Measurements from ENCODE around the gene SCAF4.

SCAF4 gene

DNA sequence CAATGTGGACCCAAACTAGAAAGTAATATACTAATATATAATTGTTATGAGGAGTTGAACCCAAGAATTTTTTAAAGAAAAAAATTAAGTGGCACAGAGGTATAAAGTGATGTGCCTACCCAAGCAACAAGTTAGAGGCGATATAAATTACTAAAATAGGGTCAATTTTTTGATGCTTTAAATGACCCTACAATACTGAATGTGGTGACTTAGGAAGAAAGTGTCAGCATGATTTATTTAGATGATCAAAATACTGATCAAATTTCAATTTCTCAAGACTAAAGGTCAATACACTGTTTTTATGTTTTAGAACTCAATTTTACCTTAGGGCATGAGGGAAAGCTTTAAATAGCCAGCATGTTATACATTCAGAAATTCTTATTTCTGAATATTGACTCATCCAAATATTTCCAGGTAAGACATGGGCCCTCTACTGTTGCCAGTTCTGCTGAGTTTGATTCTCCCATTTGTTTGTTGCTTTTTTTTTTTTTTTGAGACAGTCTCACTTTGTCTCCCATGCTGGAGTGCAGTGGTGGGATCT lies 20.1 kb downstream of the SCAF4 start:
- no peak for TF ChIP-seq EP300 (IDR thresholded peaks at IDR 0.05; ENCODE audit: borderline replicate concordance)
- no peak for TF ChIP-seq CREB1 (IDR thresholded peaks at IDR 0.05; ENCODE audit: low read depth)
- TF ChIP-seq, protein P1, sequence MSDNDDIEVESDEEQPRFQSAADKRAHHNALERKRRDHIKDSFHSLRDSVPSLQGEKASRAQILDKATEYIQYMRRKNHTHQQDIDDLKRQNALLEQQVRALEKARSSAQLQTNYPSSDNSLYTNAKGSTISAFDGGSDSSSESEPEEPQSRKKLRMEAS (IDR thresholded peaks at IDR 0.05), result no peak
- no peak for TF ChIP-seq YY1 (IDR thresholded peaks at IDR 0.05; ENCODE audit: low read depth)
- TF ChIP-seq TAF1 (IDR thresholded peaks at IDR 0.05; ENCODE audit: low read depth), result no peak
- TF ChIP-seq FOXM1 (IDR thresholded peaks at IDR 0.05; ENCODE audit: borderline replicate concordance, low read depth), result no peak
- no peak for TF ChIP-seq CEBPB (IDR thresholded peaks at IDR 0.05)

DNA sequence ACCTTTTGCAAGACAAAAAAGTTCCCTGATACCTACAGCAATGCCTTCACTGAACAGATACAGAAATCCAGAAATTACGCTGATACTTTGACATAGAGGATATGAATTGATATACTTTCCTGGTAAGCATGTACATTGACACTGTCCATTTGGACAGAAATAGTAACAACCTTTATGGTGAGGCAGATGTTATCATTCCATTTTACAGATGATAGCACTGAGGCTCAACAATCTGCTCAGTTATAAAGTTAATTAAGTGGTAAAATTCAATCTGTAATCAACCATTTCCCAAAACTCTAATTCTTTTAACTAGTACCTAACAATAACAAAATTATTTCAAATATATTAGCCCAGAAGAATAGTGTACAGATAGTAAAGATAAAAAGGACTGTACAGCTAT lies 20.6 kb downstream of the SCAF4 start:
- TF ChIP-seq, protein P1 (IDR thresholded peaks at IDR 0.05), result no peak
- TF ChIP-seq CEBPB (IDR thresholded peaks at IDR 0.05), result no peak
- TF ChIP-seq ZBTB7A (IDR thresholded peaks at IDR 0.05; ENCODE audit: low read depth), result no peak
- TF ChIP-seq, protein P2, sequence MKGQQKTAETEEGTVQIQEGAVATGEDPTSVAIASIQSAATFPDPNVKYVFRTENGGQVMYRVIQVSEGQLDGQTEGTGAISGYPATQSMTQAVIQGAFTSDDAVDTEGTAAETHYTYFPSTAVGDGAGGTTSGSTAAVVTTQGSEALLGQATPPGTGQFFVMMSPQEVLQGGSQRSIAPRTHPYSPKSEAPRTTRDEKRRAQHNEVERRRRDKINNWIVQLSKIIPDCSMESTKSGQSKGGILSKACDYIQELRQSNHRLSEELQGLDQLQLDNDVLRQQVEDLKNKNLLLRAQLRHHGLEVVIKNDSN (IDR thresholded peaks at IDR 0.05), result no peak
- TF ChIP-seq TAF1 (IDR thresholded peaks at IDR 0.05; ENCODE audit: low read depth), result no peak
- no peak for TF ChIP-seq NFIC (IDR thresholded peaks at IDR 0.05)
- TF ChIP-seq EP300 (IDR thresholded peaks at IDR 0.05; ENCODE audit: borderline replicate concordance), result no peak
- no peak for TF ChIP-seq YY1 (IDR thresholded peaks at IDR 0.05; ENCODE audit: low read depth)
- TF ChIP-seq, protein P3, sequence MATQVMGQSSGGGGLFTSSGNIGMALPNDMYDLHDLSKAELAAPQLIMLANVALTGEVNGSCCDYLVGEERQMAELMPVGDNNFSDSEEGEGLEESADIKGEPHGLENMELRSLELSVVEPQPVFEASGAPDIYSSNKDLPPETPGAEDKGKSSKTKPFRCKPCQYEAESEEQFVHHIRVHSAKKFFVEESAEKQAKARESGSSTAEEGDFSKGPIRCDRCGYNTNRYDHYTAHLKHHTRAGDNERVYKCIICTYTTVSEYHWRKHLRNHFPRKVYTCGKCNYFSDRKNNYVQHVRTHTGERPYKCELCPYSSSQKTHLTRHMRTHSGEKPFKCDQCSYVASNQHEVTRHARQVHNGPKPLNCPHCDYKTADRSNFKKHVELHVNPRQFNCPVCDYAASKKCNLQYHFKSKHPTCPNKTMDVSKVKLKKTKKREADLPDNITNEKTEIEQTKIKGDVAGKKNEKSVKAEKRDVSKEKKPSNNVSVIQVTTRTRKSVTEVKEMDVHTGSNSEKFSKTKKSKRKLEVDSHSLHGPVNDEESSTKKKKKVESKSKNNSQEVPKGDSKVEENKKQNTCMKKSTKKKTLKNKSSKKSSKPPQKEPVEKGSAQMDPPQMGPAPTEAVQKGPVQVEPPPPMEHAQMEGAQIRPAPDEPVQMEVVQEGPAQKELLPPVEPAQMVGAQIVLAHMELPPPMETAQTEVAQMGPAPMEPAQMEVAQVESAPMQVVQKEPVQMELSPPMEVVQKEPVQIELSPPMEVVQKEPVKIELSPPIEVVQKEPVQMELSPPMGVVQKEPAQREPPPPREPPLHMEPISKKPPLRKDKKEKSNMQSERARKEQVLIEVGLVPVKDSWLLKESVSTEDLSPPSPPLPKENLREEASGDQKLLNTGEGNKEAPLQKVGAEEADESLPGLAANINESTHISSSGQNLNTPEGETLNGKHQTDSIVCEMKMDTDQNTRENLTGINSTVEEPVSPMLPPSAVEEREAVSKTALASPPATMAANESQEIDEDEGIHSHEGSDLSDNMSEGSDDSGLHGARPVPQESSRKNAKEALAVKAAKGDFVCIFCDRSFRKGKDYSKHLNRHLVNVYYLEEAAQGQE (IDR thresholded peaks at IDR 0.05; ENCODE audit: low read depth), result no peak
- TF ChIP-seq TCF12 (IDR thresholded peaks at IDR 0.05; ENCODE audit: low read depth), result no peak
- no peak for TF ChIP-seq EGR1 (IDR thresholded peaks at IDR 0.05)
- no peak for TF ChIP-seq CREB1 (IDR thresholded peaks at IDR 0.05; ENCODE audit: low read depth)
- TF ChIP-seq FOXM1 (IDR thresholded peaks at IDR 0.05; ENCODE audit: borderline replicate concordance, low read depth), result no peak

DNA sequence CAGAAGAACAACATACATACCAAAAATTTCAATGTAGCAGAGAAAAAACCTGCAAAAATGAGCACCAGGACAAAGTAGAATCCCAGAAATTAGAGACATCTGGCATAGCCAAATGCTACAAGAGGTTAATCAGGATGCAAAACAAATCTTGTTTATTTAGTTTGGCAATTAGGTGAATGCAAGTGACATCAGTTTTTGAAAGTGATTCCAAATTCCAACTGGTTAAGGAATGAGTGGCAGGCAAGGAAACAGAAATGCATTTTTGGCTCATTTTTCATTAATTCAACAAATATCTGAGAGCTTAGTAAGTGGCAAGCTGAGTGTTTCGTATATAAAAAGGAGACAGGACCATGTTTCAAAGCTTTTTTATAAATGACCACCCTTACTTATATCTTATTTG lies 21.3 kb downstream of the SCAF4 start:
- no peak for TF ChIP-seq TEAD4 (IDR thresholded peaks at IDR 0.05)
- no peak for TF ChIP-seq EP300 (IDR thresholded peaks at IDR 0.05; ENCODE audit: borderline replicate concordance)
- TF ChIP-seq, protein P3 (IDR thresholded peaks at IDR 0.05; ENCODE audit: low read depth), result no peak
- TF ChIP-seq TAF1 (IDR thresholded peaks at IDR 0.05; ENCODE audit: low read depth), result no peak
- no peak for TF ChIP-seq ZBTB7A (IDR thresholded peaks at IDR 0.05; ENCODE audit: low read depth)
- no peak for TF ChIP-seq RAD21 (IDR thresholded peaks at IDR 0.05; ENCODE audit: low read depth)
- no peak for TF ChIP-seq EGR1 (IDR thresholded peaks at IDR 0.05)
- TF ChIP-seq NFIC (IDR thresholded peaks at IDR 0.05), result no peak
- TF ChIP-seq YY1 (IDR thresholded peaks at IDR 0.05; ENCODE audit: low read depth), result no peak
- TF ChIP-seq, protein P2 (IDR thresholded peaks at IDR 0.05), result no peak
- no peak for TF ChIP-seq TCF12 (IDR thresholded peaks at IDR 0.05; ENCODE audit: low read depth)

DNA sequence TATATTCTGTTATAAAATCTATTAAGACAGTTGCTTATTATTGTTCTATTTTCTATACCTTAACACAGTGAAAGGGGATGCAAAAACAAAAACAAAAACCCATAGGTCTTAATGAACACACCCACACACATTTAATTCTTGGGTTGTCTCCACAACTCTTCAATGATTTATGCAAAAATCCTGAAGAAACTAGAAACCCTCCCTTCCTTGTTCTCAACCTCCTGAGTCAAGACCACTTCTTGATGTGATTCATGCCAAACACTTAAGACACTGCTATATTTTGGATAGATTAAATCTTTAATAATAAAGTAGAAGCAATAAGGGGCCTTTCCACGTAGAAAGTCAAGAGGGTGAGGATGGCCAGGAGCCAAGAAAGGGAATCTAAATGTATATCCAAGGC lies 23.4 kb downstream of the SCAF4 start:
- no peak for TF ChIP-seq NFIC (IDR thresholded peaks at IDR 0.05)
- TF ChIP-seq FOXM1 (IDR thresholded peaks at IDR 0.05; ENCODE audit: borderline replicate concordance, low read depth), result no peak
- no peak for TF ChIP-seq TEAD4 (IDR thresholded peaks at IDR 0.05)
- no peak for TF ChIP-seq CEBPB (IDR thresholded peaks at IDR 0.05)
- TF ChIP-seq, protein P3 (IDR thresholded peaks at IDR 0.05; ENCODE audit: low read depth), result no peak
- TF ChIP-seq CREB1 (IDR thresholded peaks at IDR 0.05; ENCODE audit: low read depth), result no peak
- no peak for TF ChIP-seq EP300 (IDR thresholded peaks at IDR 0.05; ENCODE audit: borderline replicate concordance)
- no peak for TF ChIP-seq EGR1 (IDR thresholded peaks at IDR 0.05)
- TF ChIP-seq, protein P2 (IDR thresholded peaks at IDR 0.05), result no peak
- no peak for TF ChIP-seq TCF12 (IDR thresholded peaks at IDR 0.05; ENCODE audit: low read depth)
- no peak for TF ChIP-seq RAD21 (IDR thresholded peaks at IDR 0.05; ENCODE audit: low read depth)
- TF ChIP-seq, protein P1 (IDR thresholded peaks at IDR 0.05), result no peak
- TF ChIP-seq YY1 (IDR thresholded peaks at IDR 0.05; ENCODE audit: low read depth), result no peak
- TF ChIP-seq ZBTB7A (IDR thresholded peaks at IDR 0.05; ENCODE audit: low read depth), result no peak
- no peak for TF ChIP-seq TAF1 (IDR thresholded peaks at IDR 0.05; ENCODE audit: low read depth)
